GM19452 (cell line): Measurements from ENCODE around the gene PPP6R3.
"Not testable (repeated sequence)": the region's sequence is repeated elsewhere in the genome, so short reads cannot be mapped to it uniquely, and the experiment has no call there.

Experiments
- ATAC-seq: cut with Tn5 transposase; IDR thresholded peaks from one replicate; pipeline ENCODE4 v1.9.1; 2021; ENCODE audit not compliant: unreplicated experiment

PPP6R3 gene

DNA sequence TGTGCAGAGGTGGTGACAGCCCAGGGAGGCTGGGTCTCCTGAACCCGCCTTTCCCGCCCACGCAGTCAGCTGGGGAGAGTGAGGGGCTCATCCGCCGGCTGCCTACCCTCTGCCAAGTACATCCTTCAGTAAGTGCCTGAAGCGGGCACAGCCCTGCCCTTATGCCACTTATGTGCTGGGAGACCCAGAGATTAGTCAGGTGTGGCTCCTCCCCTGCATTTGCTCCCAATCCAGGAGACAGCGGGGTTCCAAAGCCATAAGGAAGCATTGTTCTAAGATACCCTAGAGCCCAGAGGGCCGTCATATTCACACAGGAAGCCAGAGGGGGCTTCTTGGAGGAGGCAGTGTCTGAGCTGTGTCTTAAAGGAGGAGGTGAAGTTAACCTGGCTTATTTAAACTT is 5.8 kb upstream of the PPP6R3 start:
- ATAC-seq, result no peak

- ATAC-seq, result no peak
These were observed 5.1 kb upstream of the PPP6R3 start for GRCh38 chr11:68455485-68455884.

- ATAC-seq, result no peak
These were observed 3.2 kb upstream of the PPP6R3 start for GRCh38 chr11:68457216-68457897.

- no peak for ATAC-seq
These were observed 2.7 kb upstream of the PPP6R3 start for GRCh38 chr11:68457898-68458249.

DNA sequence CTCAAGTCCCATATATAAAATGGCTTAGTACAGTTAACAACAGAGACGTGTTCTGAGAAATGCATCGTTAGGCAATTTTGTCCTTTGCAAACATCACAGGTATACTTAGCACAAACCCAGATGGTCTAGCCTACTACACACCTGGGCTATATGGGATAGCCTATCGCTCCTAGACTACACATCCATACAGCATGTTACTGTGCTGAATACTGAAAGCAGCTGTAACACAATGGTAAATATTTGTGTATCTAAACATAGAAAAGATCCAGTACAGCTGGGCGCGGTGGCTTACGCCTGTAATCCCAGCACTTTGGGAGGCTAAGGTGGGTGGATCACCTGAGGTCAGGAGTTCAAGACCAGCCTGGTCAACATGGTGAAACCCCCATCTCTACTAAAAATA is 2.2 kb upstream of the PPP6R3 start:
- not testable (repeated sequence) for ATAC-seq

- peak; percentile 81 for ATAC-seq
These were observed 439 bp upstream of the PPP6R3 start for GRCh38 chr11:68459886-68460740.

DNA sequence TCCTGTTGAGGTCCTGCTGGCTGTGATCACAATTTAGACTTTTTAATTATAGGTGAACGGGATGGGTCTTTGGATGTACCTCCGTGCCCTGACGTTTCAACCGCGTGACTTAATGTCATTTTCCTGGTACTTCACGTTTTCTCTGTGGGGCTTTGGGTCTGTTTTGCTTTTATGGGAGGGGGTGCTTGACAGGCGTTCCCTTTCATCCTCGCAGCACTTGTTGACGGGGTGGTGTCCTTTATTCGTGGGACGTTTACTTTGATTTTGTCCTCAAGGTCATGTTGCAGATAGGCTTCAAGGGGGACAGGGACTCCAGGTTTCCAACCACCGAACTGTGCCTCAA is 994 bp downstream of the PPP6R3 start:
- ATAC-seq, result no peak

- no peak for ATAC-seq
These were observed 3.2 kb downstream of the PPP6R3 start for GRCh38 chr11:68463714-68464113.

- no peak for ATAC-seq
These were observed 6.8 kb downstream of the PPP6R3 start for GRCh38 chr11:68467201-68467834.

GRCh38 chr11:68468217-68468828 is 7.8 kb downstream of the PPP6R3 start:
- no peak for ATAC-seq

GRCh38 chr11:68469122-68469521 is 8.6 kb downstream of the PPP6R3 start:
- no peak for ATAC-seq

- ATAC-seq, result no peak
These were observed 9.1 kb downstream of the PPP6R3 start for GRCh38 chr11:68469642-68470041.

- no peak for ATAC-seq
These were observed 9.8 kb downstream of the PPP6R3 start for GRCh38 chr11:68470304-68470811.

GRCh38 chr11:68471360-68472340 is 11.1 kb downstream of the PPP6R3 start:
- ATAC-seq, result no peak

DNA sequence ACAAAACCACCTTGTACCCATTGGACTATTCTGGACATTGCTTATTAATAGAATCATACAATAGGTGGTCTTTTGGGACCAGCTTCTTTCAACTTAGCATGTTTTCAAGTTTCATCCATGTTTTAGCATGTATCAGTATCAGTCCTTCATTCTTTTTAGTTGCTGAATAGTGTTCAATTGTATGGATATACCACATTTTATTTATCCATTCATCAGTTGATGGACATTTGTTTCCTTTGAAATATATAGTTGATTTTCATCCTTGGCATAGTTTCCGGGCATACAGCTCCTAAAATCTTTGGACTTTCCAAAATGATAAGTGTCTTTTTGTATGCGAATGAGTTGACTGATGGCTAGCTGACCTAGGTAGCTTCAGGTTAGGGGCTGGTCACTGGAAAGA is 12.2 kb downstream of the PPP6R3 start:
- no peak for ATAC-seq

DNA sequence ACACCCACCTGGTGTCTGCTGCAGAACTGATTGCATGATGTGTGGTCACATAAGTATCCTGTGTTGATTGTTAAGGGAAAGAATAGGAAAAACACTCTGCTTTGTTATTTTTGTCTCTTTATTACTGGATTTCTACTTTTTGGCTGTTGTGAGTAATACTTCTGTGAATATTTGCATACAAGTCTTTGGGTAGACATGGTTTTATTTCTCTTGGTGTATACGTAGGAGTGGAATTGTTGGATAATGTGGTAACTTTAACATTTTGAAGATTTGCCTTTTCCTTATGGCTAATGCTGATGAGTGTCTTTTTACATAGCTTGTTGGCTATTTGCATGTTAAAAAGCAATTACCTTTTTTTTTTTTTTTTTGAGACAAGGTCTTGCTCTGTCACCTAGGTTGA is 13.1 kb downstream of the PPP6R3 start:
- no peak for ATAC-seq

GRCh38 chr11:68475626-68476025 is 15.1 kb downstream of the PPP6R3 start:
- ATAC-seq, result not testable (repeated sequence)

- no peak for ATAC-seq
These were observed 18.8 kb downstream of the PPP6R3 start for GRCh38 chr11:68479390-68479789.

DNA sequence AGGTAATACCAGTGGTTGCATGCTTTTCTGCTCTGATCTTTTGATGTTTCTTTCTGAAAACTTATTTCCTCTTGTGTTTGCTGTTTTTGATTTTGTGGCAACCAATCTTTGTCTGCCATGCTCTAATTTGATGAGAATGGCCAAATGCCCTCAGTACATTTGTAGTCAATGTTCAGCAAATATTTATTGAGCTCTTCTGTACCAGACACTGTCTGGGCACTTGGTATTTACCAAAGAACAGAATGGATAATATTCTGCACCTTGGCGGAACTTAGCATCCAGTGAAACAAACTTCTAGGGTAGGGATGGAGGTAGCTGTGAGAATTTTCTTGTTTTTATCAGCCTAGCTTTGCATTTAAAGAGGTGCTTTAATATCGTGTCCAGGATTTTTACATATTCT is 19.6 kb downstream of the PPP6R3 start:
- no peak for ATAC-seq

- ATAC-seq, result no peak
These were observed 20.4 kb downstream of the PPP6R3 start for GRCh38 chr11:68480852-68481510.
